Natural killer cell (primary cell): Measurements from ENCODE around the gene CXorf58. TPM values are rescaled to one million over a fixed set of nuclear protein-coding genes. Genes with fewer than 3 reads are reported as not detected.

ENCODE experiments used
- ATAC-seq, 3 donors: fragments of 150-1000 bp in 2 of 3; fragments of 200-7000 bp in 1 of 3; cut with Tn5 transposase; 1 replicate in 1 of 3; 2 replicates in 2 of 3; pipeline ENCODE4 v1.10.0; 2021; ENCODE audit warnings: mild to moderate bottlenecking in 2 of 3, moderate library complexity in 2 of 3
- DNase-seq, 2 donors: peaks; one replicate each; pipeline versions ENCODE4 v3.0.0 to v3.0.0-alpha.2; 2013 to 2021; ENCODE audit warnings: mixed read lengths in 1 of 2
- H3K27ac ChIP-seq: one replicate; pipeline ENCODE4 v1.5.1; 2013; ENCODE audit warnings: mild to moderate bottlenecking, low read length
- H3K27me3 ChIP-seq: one replicate; pipeline ENCODE4 v1.6.1; 2013; ENCODE audit warnings: low read length; ENCODE audit not compliant: control insufficient read depth, insufficient read depth
- H3K36me3 ChIP-seq: one replicate; pipeline ENCODE4 v1.6.1; 2013; ENCODE audit warnings: low read length; ENCODE audit not compliant: control insufficient read depth, insufficient read depth
- H3K4me1 ChIP-seq: one replicate; pipeline ENCODE4 v1.6.1; 2013; ENCODE audit warnings: low read length; ENCODE audit not compliant: control insufficient read depth, insufficient read depth
- H3K4me3 ChIP-seq: one replicate; pipeline ENCODE4 v1.5.1; 2013; ENCODE audit warnings: low read length
- H3K9me3 ChIP-seq: one replicate; pipeline ENCODE4 v1.6.1; 2013; ENCODE audit warnings: low read length; ENCODE audit not compliant: control insufficient read depth, insufficient read depth
- H3K27ac Mint-ChIP-seq, 2 donors: one replicate each; pipeline ENCODE4 v1.8.0; 2022; ENCODE audit warnings: mild to moderate bottlenecking in 2 of 2, mixed read lengths in 2 of 2, moderate library complexity in 1 of 2
- H3K27me3 Mint-ChIP-seq, 2 donors: one replicate each; pipeline ENCODE4 v1.8.0; 2022; ENCODE audit warnings: low read depth in 2 of 2, mixed read lengths in 2 of 2
- H3K36me3 Mint-ChIP-seq: one replicate; pipeline ENCODE4 v1.8.0; 2022; ENCODE audit warnings: mixed read lengths
- H3K4me1 Mint-ChIP-seq, 2 donors: one replicate each; pipeline ENCODE4 v1.8.0; 2022; ENCODE audit warnings: mixed read lengths in 2 of 2
- H3K4me3 Mint-ChIP-seq: one replicate; pipeline ENCODE4 v1.8.0; 2022; ENCODE audit warnings: mild to moderate bottlenecking, moderate library complexity, mixed read lengths
- H3K9me3 Mint-ChIP-seq, 2 donors: one replicate each; pipeline ENCODE4 v1.8.0; 2022; ENCODE audit warnings: mixed read lengths in 2 of 2
- CTCF ChIP-seq: fragments of 200-600 bp; IDR thresholded peaks from one replicate; pipeline ENCODE4 v1.8.0; 2022; ENCODE audit warnings: antibody characterized with exemption
- WGBS: methylation state at CpG from one replicate; pipeline ENCODE4 v1.1.7; 2013; ENCODE audit warnings: missing lambda C conversion rate; ENCODE audit not compliant: insufficient coverage; 5-methylcytosine and 5-hydroxymethylcytosine counted together
- intact Hi-C: fragments of 100-400 bp; cut with micrococcal nuclease; formaldehyde crosslinking; loops from one replicate; pipeline ENCODE4 v1.14.2; 2022
- total RNA-seq, 4 donors: library from RNA; stranded (reverse); fragments of 120-200 nt in 1 of 4; gene quantifications; one replicate each; pipeline versions ENCODE4 v1.2.3 to v1.2.4, GENCODE V29; 2013 to 2022

CXorf58 gene
- total RNA-seq, 3 donors from 2014 or later (not counting 1 experiment from before 2014, with no cell fraction given), result not detected

GRCh38 chrX:23932046-23932445 is 24.2 kb downstream of the CXorf58 start:
- Histone ChIP-seq H3K4me3 (no peak overlapping the region), H3K27ac (no peak overlapping the region), H3K4me1 (peaks cover 3% of the 10 kb centered on the region), H3K27me3 (no peaks in the 10 kb centered on the region), H3K36me3 (no peaks in the 10 kb centered on the region), H3K9me3 (no peaks in the 10 kb centered on the region)
- WGBS, result 67% methylated on average over 1 of the region's 1 CpG
- TF ChIP-seq CTCF, result no peak
- H3K4me1 Mint-ChIP-seq, result peaks cover 7 to 13% of the 10 kb centered on the region in 2 donors
- H3K27me3 Mint-ChIP-seq, result peaks cover 0 to 6% of the 10 kb centered on the region in 2 donors
- no peaks in the 10 kb centered on the region for H3K9me3 Mint-ChIP-seq
- peak overlapping the region; percentile 69 to 84 for H3K27ac Mint-ChIP-seq
- intact Hi-C loops, result no loop called here
- DNase-seq (no peak), ATAC-seq (no peak)
- H3K36me3 Mint-ChIP-seq, result no peaks in the 10 kb centered on the region
- H3K4me3 Mint-ChIP-seq, result no peak overlapping the region

- Histone ChIP-seq H3K27me3 (no peaks in the 10 kb centered on the region), H3K4me3 (no peak overlapping the region), H3K27ac (no peak overlapping the region), H3K4me1 (peaks cover 3% of the 10 kb centered on the region), H3K9me3 (no peaks in the 10 kb centered on the region), H3K36me3 (no peaks in the 10 kb centered on the region)
- Mint-ChIP-seq H3K27me3 (peaks cover 0 to 8% of the 10 kb centered on the region in 2 donors), H3K36me3 (no peaks in the 10 kb centered on the region), H3K27ac (no peak overlapping the region), H3K9me3 (no peaks in the 10 kb centered on the region), H3K4me1 (peaks cover 7 to 13% of the 10 kb centered on the region in 2 donors), H3K4me3 (no peak overlapping the region)
- WGBS, result 96% methylated on average over 11 of the region's 11 CpGs
- no peak for DNase-seq
- no peak for ATAC-seq
- intact Hi-C loops, result no loop called here
- TF ChIP-seq CTCF, result no peak
Measured at GRCh38 chrX:23935106-23935505, 27.3 kb downstream of the CXorf58 start.

- Histone ChIP-seq H3K9me3 (no peaks in the 10 kb centered on the region), H3K4me1 (peaks cover 3% of the 10 kb centered on the region), H3K27ac (no peak overlapping the region), H3K4me3 (no peak overlapping the region), H3K27me3 (no peaks in the 10 kb centered on the region), H3K36me3 (no peaks in the 10 kb centered on the region)
- no peak overlapping the region for H3K27ac Mint-ChIP-seq
- no CpG with 5 or more reads among the region's 1 CpG for WGBS
- no peak for DNase-seq
- H3K36me3 Mint-ChIP-seq, result no peaks in the 10 kb centered on the region
- H3K27me3 Mint-ChIP-seq, result peaks cover 0 to 8% of the 10 kb centered on the region in 2 donors
- no peak overlapping the region for H3K4me3 Mint-ChIP-seq
- peaks cover 3 to 9% of the 10 kb centered on the region in 2 donors for H3K4me1 Mint-ChIP-seq
- intact Hi-C loops, result no loop called here
- ATAC-seq, result no peak
- TF ChIP-seq CTCF, result no peak
- H3K9me3 Mint-ChIP-seq, result no peaks in the 10 kb centered on the region
Measured at GRCh38 chrX:23936180-23936579, 28.4 kb downstream of the CXorf58 start.

- TF ChIP-seq CTCF, result no peak
- H3K9me3 ChIP-seq, result no peaks in the 10 kb centered on the region
- no peaks in the 10 kb centered on the region for H3K4me1 ChIP-seq
- no peak overlapping the region for H3K27ac ChIP-seq
- peaks cover 0 to 3% of the 10 kb centered on the region in 2 donors for H3K4me1 Mint-ChIP-seq
- H3K36me3 ChIP-seq, result no peaks in the 10 kb centered on the region
- H3K9me3 Mint-ChIP-seq, result no peaks in the 10 kb centered on the region
- no peak for ATAC-seq
- no peak overlapping the region for H3K4me3 Mint-ChIP-seq
- H3K4me3 ChIP-seq, result no peak overlapping the region
- no peak overlapping the region for H3K27ac Mint-ChIP-seq
- no peak for DNase-seq
- intact Hi-C loops, result no loop called here
- 80% methylated on average over 1 of the region's 4 CpGs for WGBS
- H3K27me3 ChIP-seq, result no peaks in the 10 kb centered on the region
- peaks cover 0 to 8% of the 10 kb centered on the region in 2 donors for H3K27me3 Mint-ChIP-seq
- no peaks in the 10 kb centered on the region for H3K36me3 Mint-ChIP-seq
Measured at GRCh38 chrX:23937100-23937499, 29.3 kb downstream of the CXorf58 start.
